GM12878 (cell line): ENCODE measurements around the gene PPFIBP1. TPM values are rescaled to one million over a fixed set of nuclear protein-coding genes. Genes with fewer than 3 reads are reported as not detected.

ENCODE experiments used
- ATAC-seq: fragments of 200-7000 bp; cut with Tn5 transposase; 3 replicates; pipeline ENCODE4 v1.9.1; 2020; ENCODE audit warnings: mild to moderate bottlenecking, moderate library complexity
- BruUV-seq: library from RNA; stranded (reverse); fragments of 400-500 nt; replicated peaks from 2 replicates; lab custom pipeline; 2021; lab: Mats Ljungman, UMichigan
- CTCF ChIA-PET: fragments of 300-600 bp; sonication (Branson Sonifier 250); formaldehyde crosslinking; extraction: SDS; loops from one replicate; lab custom pipeline; 2021; ENCODE audit warnings: inconsistent platforms; lab: Yijun Ruan, JAX
- POLR2A ChIA-PET: fragments of 350-600 bp; formaldehyde crosslinking; extraction: SDS; loops from one replicate; lab custom pipeline; 2021; ENCODE audit warnings: inconsistent platforms; lab: Charles Lee
- RAD21 ChIA-PET: fragments of 300-600 bp; sonication (Branson Sonifier 250); formaldehyde crosslinking; loops from one replicate; lab custom pipeline; 2023; ENCODE audit warnings: antibody characterized with exemption; ENCODE audit not compliant: unreplicated experiment; lab: Charles Lee
- SMC1A ChIA-PET: fragments of 300-600 bp; sonication (Branson Sonifier 250); formaldehyde crosslinking; loops from one replicate; lab custom pipeline; 2023; ENCODE audit not compliant: unreplicated experiment, uncharacterized antibody; lab: Charles Lee
- DNase-seq: peaks from one replicate; pipeline ENCODE4 v3.0.0-alpha.2; 2011; ENCODE audit warnings: low read depth, low spot score
- FAIRE-seq: peaks from 3 replicates; lab custom pipeline; 2011; peaks lifted over from hg19 to GRCh38; lab: Jason Lieb, UNC
- H2AFZ ChIP-seq: 2 replicates; pipeline ENCODE4 v1.6.0; 2011; ENCODE audit warnings: low read depth, low read length, control low read depth; ENCODE audit not compliant: control insufficient read depth
- H3K27ac ChIP-seq: 2 replicates; pipeline ENCODE4 v1.5.1; 2011; ENCODE audit warnings: control low read depth; ENCODE audit not compliant: control insufficient read depth, insufficient read depth
- H3K27me3 ChIP-seq, 2 experiments: replicated peaks in 1 of 2; 2 replicates each; pipeline versions ENCODE4 v1.6.0 to v1.6.1; 2011; ENCODE audit warnings: low read length in 1 of 2; ENCODE audit not compliant: control insufficient read depth in 2 of 2, insufficient read depth in 2 of 2
- H3K36me3 ChIP-seq, 2 experiments: 2 replicates each; pipeline ENCODE4 v1.5.1; 2011; ENCODE audit warnings: low read length in 1 of 2; ENCODE audit not compliant: control insufficient read depth in 2 of 2, insufficient read depth in 2 of 2
- H3K4me1 ChIP-seq: 2 replicates; pipeline ENCODE4 v1.6.1; 2011; ENCODE audit warnings: mild to moderate bottlenecking, low read length, moderate library complexity, mixed read lengths; ENCODE audit not compliant: control insufficient read depth, insufficient read depth
- H3K4me2 ChIP-seq: 2 replicates; pipeline ENCODE4 v1.6.0; 2011; ENCODE audit warnings: control low read depth; ENCODE audit not compliant: control insufficient read depth, insufficient read depth
- H3K4me3 ChIP-seq: fragments of 200-600 bp; sonication (generic); 2 replicates; pipeline ENCODE4 v1.5.1; 2016
- H3K79me2 ChIP-seq: 2 replicates; pipeline ENCODE4 v1.6.0; 2011; ENCODE audit warnings: low read length; ENCODE audit not compliant: control insufficient read depth, insufficient read depth
- H3K9ac ChIP-seq: 2 replicates; pipeline ENCODE4 v1.8.0; 2011; ENCODE audit warnings: low read length, control low read depth, mixed read lengths; ENCODE audit not compliant: control insufficient read depth, insufficient read depth
- H3K9me3 ChIP-seq: replicated peaks from 3 replicates; pipeline ENCODE4 v1.5.1; 2011; ENCODE audit warnings: mild to moderate bottlenecking, low read length; ENCODE audit not compliant: control insufficient read depth, insufficient read depth
- H4K20me1 ChIP-seq: 2 replicates; pipeline ENCODE4 v1.6.0; 2011; ENCODE audit not compliant: control insufficient read depth, insufficient read depth
- CBX5 ChIP-seq: sonication (generic); IDR thresholded peaks from 2 replicates; pipeline ENCODE4 v1.6.1; 2016; ENCODE audit warnings: low read depth, moderate library complexity, mild to moderate bottlenecking, inconsistent platforms
- CHD4 ChIP-seq: fragments of 200-600 bp; sonication (generic); IDR thresholded peaks from 2 replicates; pipeline ENCODE4 v1.6.1; 2016; ENCODE audit warnings: mild to moderate bottlenecking
- EED ChIP-seq: sonication (generic); IDR thresholded peaks from 2 replicates; pipeline ENCODE4 v1.6.1; 2016; ENCODE audit warnings: antibody characterized with exemption, low read depth
- EZH2 ChIP-seq: IDR thresholded peaks from 2 replicates; pipeline ENCODE4 v1.6.1; 2012; ENCODE audit warnings: low read depth, mild to moderate bottlenecking, control low read depth, inconsistent platforms, low read length, borderline replicate concordance; ENCODE audit not compliant: control insufficient read depth
- HSF1 ChIP-seq: fragments of 150-350 bp; IDR thresholded peaks from 2 replicates; pipeline ENCODE4 v1.6.1; 2014; ENCODE audit warnings: mild to moderate bottlenecking, low read depth, low read length
- MAX ChIP-seq: IDR thresholded peaks from 2 replicates; pipeline ENCODE4 v1.6.1; 2012; ENCODE audit warnings: low read depth, low read length, improper control_type of control experiment
- MYC ChIP-seq: IDR thresholded peaks from 2 replicates; pipeline ENCODE4 v1.6.1; 2011; ENCODE audit warnings: mild to moderate bottlenecking, low read length, moderate library complexity, inconsistent platforms; ENCODE audit not compliant: insufficient read depth, insufficient replicate concordance, insufficient read length, severe bottlenecking
- NFYA ChIP-seq: IDR thresholded peaks from 2 replicates; pipeline ENCODE4 v1.6.1; 2011; ENCODE audit warnings: low read depth, mild to moderate bottlenecking, low read length, improper control_type of control experiment, borderline replicate concordance
- NFYB ChIP-seq: IDR thresholded peaks from 2 replicates; pipeline ENCODE4 v1.6.1; 2011; ENCODE audit warnings: low read depth, mild to moderate bottlenecking, low read length, improper control_type of control experiment, moderate library complexity; ENCODE audit not compliant: insufficient read depth
- RAD21 ChIP-seq: IDR thresholded peaks from 2 replicates; pipeline ENCODE4 v1.6.1; 2011; ENCODE audit warnings: mild to moderate bottlenecking, low read depth, low read length, moderate library complexity; ENCODE audit not compliant: insufficient read depth
- SKIL ChIP-seq: fragments of 450-650 bp; IDR thresholded peaks from 2 replicates; pipeline ENCODE4 v1.6.1; 2017; ENCODE audit warnings: mild to moderate bottlenecking, low read depth, inconsistent platforms; ENCODE audit not compliant: poor library complexity, severe bottlenecking
- TCF3 ChIP-seq: IDR thresholded peaks from 2 replicates; pipeline ENCODE4 v1.6.1; 2012; ENCODE audit warnings: low read depth, mild to moderate bottlenecking, low read length, borderline replicate concordance; ENCODE audit not compliant: insufficient read depth
- USF2 ChIP-seq: IDR thresholded peaks from 2 replicates; pipeline ENCODE4 v1.6.1; 2011; ENCODE audit warnings: low read depth, low read length, improper control_type of control experiment, borderline replicate concordance
- ZBTB4 ChIP-seq: fragments of 450-650 bp; formaldehyde crosslinking; IDR thresholded peaks from 2 replicates; pipeline ENCODE4 v1.4.0; 2022; ENCODE audit warnings: mild to moderate bottlenecking, moderate library complexity
- WGBS: methylation state at CpG from one replicate; pipeline ENCODE4 v1.1.6; 2016; ENCODE audit warnings: low lambda C conversion rate; ENCODE audit not compliant: insufficient replicate concordance, insufficient coverage; ENCODE audit errors: missing lambda C conversion rate; 5-methylcytosine and 5-hydroxymethylcytosine counted together
- in situ Hi-C: fragments of 300-500 bp; cut with MboI; formaldehyde crosslinking; loops from 9 replicates; pipeline ENCODE4 v1.14.3; 2018; ENCODE audit warnings: mixed read lengths
- intact Hi-C: fragments of 100-400 bp; cut with micrococcal nuclease; formaldehyde crosslinking; loops from one replicate; pipeline ENCODE4 v1.14.2; 2022; ENCODE audit not compliant: unreplicated experiment
- polyA plus RNA-seq, 11 experiments: library from polyadenylated mRNA; depleted of rRNA in 4 of 11; unstranded in 6 of 11; stranded (reverse) in 5 of 11; fragments of >200 nt; fragmentation: Nextera tagmentation in 4 of 11; fragmentation: Illumina TruSeq in 1 of 11; extraction: Ambion mirVana in 4 of 11; extraction: Trizol in 1 of 11; gene quantifications; 1 replicate in 1 of 11; 2 replicates in 10 of 11; pipeline versions ENCODE4 v1.2.1 to v1.2.3, GENCODE V29; 2011 to 2016; ENCODE audit warnings: inconsistent platforms in 2 of 11, missing spikeins in 2 of 11, low read depth in 1 of 11
- total RNA-seq, 4 experiments: library from RNA; depleted of rRNA in 3 of 4; stranded (reverse); fragments of >200 nt in 3 of 4; fragmentation: Illumina TruSeq in 1 of 4; extraction: Trizol in 1 of 4; gene quantifications; 2 replicates each; pipeline versions ENCODE4 v1.2.1 to v1.2.3, GENCODE V29; 2013 to 2021

The PPFIBP1 gene
- total and polyA plus RNA-seq, 10 of the 15 experiments (the other 5 are each of a cell fraction or from before 2014, with no cell fraction given) = 0.47 to 7.8 (median 3.6) TPM

GRCh38 chr12:27488479-27488878, 35.5 kb upstream of the PPFIBP1 start (continued):
- no peak for TF ChIP-seq HSF1
- no peak for TF ChIP-seq RAD21
- no peak for TF ChIP-seq CHD4
- no peak for TF ChIP-seq NFYB

GRCh38 chr12:27491226-27491625, 32.8 kb upstream of the PPFIBP1 start:
- in situ Hi-C loops (no loop called here), intact Hi-C loops (no loop called here)
- ChIA-PET CTCF (no interaction called here), POLR2A (no interaction called here), RAD21 (no interaction called here), SMC1A (no interaction called here)
- WGBS = 52% methylated on average over 2 of the region's 2 CpGs
- Histone ChIP-seq H3K9me3 (no peaks in the 10 kb centered on the region), H3K4me3 (no peak overlapping the region), H3K9ac (no peak overlapping the region), H3K79me2 (no peaks in the 10 kb centered on the region), H3K27me3 (no peaks in the 10 kb centered on the region; a peak in 1 of 4 replicates), H4K20me1 (no peaks in the 10 kb centered on the region), H3K4me2 (no peak overlapping the region), H3K36me3 (no peaks in the 10 kb centered on the region), H3K4me1 (no peaks in the 10 kb centered on the region), H3K27ac (no peak overlapping the region), H2AFZ (no peak overlapping the region)
- DNase-seq (no peak), FAIRE-seq (no peak), ATAC-seq (no peak)
- BruUV-seq = no TSS peak
- TF ChIP-seq EED = no peak
- no peak for TF ChIP-seq EZH2
- TF ChIP-seq MYC = no peak
- no peak for TF ChIP-seq TCF3
- TF ChIP-seq NFYA = no peak
- no peak for TF ChIP-seq ZBTB4 (CRISPR knock-in tag)
- TF ChIP-seq SKIL = no peak
- no peak for TF ChIP-seq USF2
- no peak for TF ChIP-seq CBX5
- no peak for TF ChIP-seq MAX
